GM19351 (cell line): ENCODE data around the gene NOP56.
"Not testable (repeated sequence)": the region's sequence is repeated elsewhere in the genome, so short reads cannot be mapped to it uniquely, and the experiment has no call there.

Experiments
- ATAC-seq: cut with Tn5 transposase; IDR thresholded peaks from one replicate; pipeline ENCODE4 v1.9.1; 2021; ENCODE audit warnings: mild to moderate bottlenecking, moderate library complexity; ENCODE audit not compliant: unreplicated experiment

The NOP56 gene

GRCh38 chr20:2682040-2682439, 29.6 kb downstream of the NOP56 start:
- not testable (repeated sequence) for ATAC-seq

GRCh38 chr20:2684817-2685216, 32.4 kb downstream of the NOP56 start:
- not testable (repeated sequence) for ATAC-seq

- no peak for ATAC-seq
Observed at GRCh38 chr20:2687514-2687913, 35.1 kb downstream of the NOP56 start.

- ATAC-seq, result no peak
Observed at GRCh38 chr20:2688041-2688591, 35.7 kb downstream of the NOP56 start.

- ATAC-seq, result no peak
Observed at GRCh38 chr20:2690213-2690612, 37.8 kb downstream of the NOP56 start.

GRCh38 chr20:2690718-2691117, 38.3 kb downstream of the NOP56 start:
- ATAC-seq, result no peak

- ATAC-seq, result no peak
Observed at GRCh38 chr20:2691127-2691526, 38.7 kb downstream of the NOP56 start.

- ATAC-seq, result no peak
Observed at GRCh38 chr20:2691663-2692035, 39.2 kb downstream of the NOP56 start.

GRCh38 chr20:2692036-2692885, 39.8 kb downstream of the NOP56 start, which contains the start of gene EBF4:
TSS of gene EBF4 (plus strand) at chr20:2692780. CDS start at chr20:2693646, 866 bp downstream.
- no peak for ATAC-seq

GRCh38 chr20:2692886-2693285, 40.5 kb downstream of the NOP56 start:
- no peak for ATAC-seq

GRCh38 chr20:2693286-2694007, 41.0 kb downstream of the NOP56 start:
- ATAC-seq, result no peak

- ATAC-seq, result no peak
Observed at GRCh38 chr20:2694008-2694471, 41.6 kb downstream of the NOP56 start.

- no peak for ATAC-seq
Observed at GRCh38 chr20:2694519-2694918, 42.1 kb downstream of the NOP56 start.

- no peak for ATAC-seq
Observed at GRCh38 chr20:2695206-2695983, 43.0 kb downstream of the NOP56 start.

GRCh38 chr20:2695984-2696525, 43.6 kb downstream of the NOP56 start:
- not testable (repeated sequence) for ATAC-seq

- no peak for ATAC-seq
Observed at GRCh38 chr20:2696646-2697045, 44.2 kb downstream of the NOP56 start.

- no peak for ATAC-seq
Observed at GRCh38 chr20:2697768-2698167, 45.3 kb downstream of the NOP56 start.

GRCh38 chr20:2698186-2698817, 45.9 kb downstream of the NOP56 start:
- no peak for ATAC-seq

GRCh38 chr20:2698912-2699311, 46.5 kb downstream of the NOP56 start:
- no peak for ATAC-seq

GRCh38 chr20:2699775-2700413, 47.5 kb downstream of the NOP56 start:
- no peak for ATAC-seq
